A549 (cell line): Measurements from ENCODE around the gene SPAG7. TPM values are rescaled to one million over a fixed set of nuclear protein-coding genes. Genes with fewer than 3 reads are reported as not detected.

ENCODE experiments used
- ATAC-seq, 2 experiments: fragments of 200-7000 bp in 1 of 2; fragments of >200 bp in 1 of 2; cut with Nextera tagmentation in 1 of 2; cut with Tn5 transposase in 1 of 2; 3 replicates each; pipeline versions ENCODE4 v1.8.0 to v1.9.1; 2018 to 2020; ENCODE audit warnings: mild to moderate bottlenecking in 1 of 2, moderate library complexity in 1 of 2
- CTCF ChIA-PET: fragments of 300-600 bp; sonication (Branson Sonifier 250); formaldehyde crosslinking; extraction: SDS; loops from one replicate; lab custom pipeline; 2021; ENCODE audit warnings: antibody characterized with exemption, inconsistent platforms; lab: Yijun Ruan, JAX
- POLR2A ChIA-PET: fragments of 350-600 bp; formaldehyde crosslinking; extraction: SDS; loops from one replicate; lab custom pipeline; 2021; ENCODE audit warnings: antibody characterized with exemption, inconsistent platforms; lab: Yijun Ruan, JAX
- DNase-seq, 2 experiments: peaks; one replicate each; pipeline versions ENCODE4 v3.0.0 to v3.0.0-alpha.2; 2011 to 2016; ENCODE audit warnings: low read depth in 1 of 2, low spot score in 1 of 2
- FAIRE-seq: peaks from 2 replicates; lab custom pipeline; 2011; peaks lifted over from hg19 to GRCh38; lab: Jason Lieb, UNC
- H3K27ac ChIP-seq, 2 experiments: fragments of >200 bp; sonication (Bioruptor Twin); formaldehyde crosslinking; 3 replicates each; pipeline ENCODE4 v1.5.1; 2016 to 2017
- H3K4me1 ChIP-seq: fragments of >200 bp; sonication (Bioruptor Twin); formaldehyde crosslinking; 3 replicates; pipeline ENCODE4 v1.6.1; 2016
- H3K4me2 ChIP-seq: fragments of >200 bp; sonication (Bioruptor Twin); formaldehyde crosslinking; 3 replicates; pipeline ENCODE4 v1.6.1; 2016
- H3K4me3 ChIP-seq: fragments of >200 bp; sonication (Bioruptor Twin); formaldehyde crosslinking; 3 replicates; pipeline ENCODE4 v1.5.1; 2016
- H3K9me3 ChIP-seq: fragments of >200 bp; sonication (Bioruptor Twin); formaldehyde crosslinking; 3 replicates; pipeline ENCODE4 v1.6.1; 2016
- ATOH8 ChIP-seq: fragments of 250-450 bp; sonication (Bioruptor Pico); IDR thresholded peaks from 2 replicates; pipeline ENCODE4 v1.5.0; 2020; ENCODE audit warnings: low read depth, mild to moderate bottlenecking, moderate library complexity
- BCL3 ChIP-seq: fragments of >200 bp; sonication (Bioruptor Twin); formaldehyde crosslinking; IDR thresholded peaks from 3 replicates; pipeline ENCODE4 v1.6.1; 2016
- BHLHE40 ChIP-seq: IDR thresholded peaks from 2 replicates; pipeline ENCODE4 v1.6.1; 2012; ENCODE audit warnings: low read depth, low read length, inconsistent platforms
- CTCF ChIP-seq: fragments of >200 bp; sonication (Bioruptor Twin); formaldehyde crosslinking; IDR thresholded peaks from 3 replicates; pipeline ENCODE4 v1.5.1; 2016
- ESRRA ChIP-seq: fragments of 150-350 bp; IDR thresholded peaks from 2 replicates; pipeline ENCODE4 v1.6.1; 2014; ENCODE audit warnings: mild to moderate bottlenecking, low read length, borderline replicate concordance
- FOSB ChIP-seq: fragments of 250-450 bp; sonication (Bioruptor Pico); IDR thresholded peaks from 2 replicates; pipeline ENCODE4 v1.5.0; 2020; ENCODE audit warnings: mild to moderate bottlenecking, moderate library complexity
- HOXB5 ChIP-seq: fragments of 250-450 bp; sonication (Bioruptor Pico); IDR thresholded peaks from 2 replicates; pipeline ENCODE4 v1.5.0; 2020; ENCODE audit warnings: mild to moderate bottlenecking, moderate library complexity
- MAFK ChIP-seq: fragments of 450-650 bp; IDR thresholded peaks from 2 replicates; pipeline ENCODE4 v1.6.1; 2014; ENCODE audit not compliant: partially characterized antibody
- NPAS2 ChIP-seq: fragments of 250-450 bp; sonication (Bioruptor Pico); IDR thresholded peaks from 2 replicates; pipeline ENCODE4 v1.8.0; 2022; ENCODE audit warnings: mild to moderate bottlenecking, moderate library complexity, borderline replicate concordance
- NR3C1 ChIP-seq: fragments of >200 bp; sonication (Bioruptor Twin); formaldehyde crosslinking; IDR thresholded peaks from 3 replicates; pipeline ENCODE4 v1.6.1; 2017
- POLR2A ChIP-seq: IDR thresholded peaks from 2 replicates; pipeline ENCODE4 v1.6.1; 2012; ENCODE audit warnings: mild to moderate bottlenecking, low read length
- RFX5 ChIP-seq: fragments of 450-650 bp; IDR thresholded peaks from 2 replicates; pipeline ENCODE4 v1.7.1; 2014; ENCODE audit warnings: antibody characterized with exemption, mild to moderate bottlenecking, moderate library complexity
- TFCP2L1 ChIP-seq: fragments of 250-450 bp; sonication (Bioruptor Pico); IDR thresholded peaks from 2 replicates; pipeline ENCODE4 v1.5.0; 2021; ENCODE audit warnings: mild to moderate bottlenecking
- TP53 ChIP-seq: fragments of 250-450 bp; sonication (Bioruptor Pico); IDR thresholded peaks from 2 replicates; pipeline ENCODE4 v1.5.0; 2021; ENCODE audit warnings: mild to moderate bottlenecking, moderate library complexity
- USF2 ChIP-seq: fragments of 450-650 bp; IDR thresholded peaks from 2 replicates; pipeline ENCODE4 v1.6.1; 2014; ENCODE audit warnings: antibody characterized with exemption
- ZC3H11A ChIP-seq: fragments of 450-650 bp; IDR thresholded peaks from 2 replicates; pipeline ENCODE4 v1.6.1; 2014; ENCODE audit warnings: antibody characterized with exemption, mild to moderate bottlenecking
- WGBS: methylation state at CpG from one replicate; pipeline ENCODE4 v1.1.6; 2017; ENCODE audit errors: missing lambda C conversion rate; 5-methylcytosine and 5-hydroxymethylcytosine counted together
- polyA plus RNA-seq, 4 experiments: library from polyadenylated mRNA; depleted of rRNA in 3 of 4; stranded (reverse); fragments of >200 nt; fragmentation: RNase III in 1 of 4; extraction: RNeasy Plus Mini Kit Qiagen cat#74134 plus additional on column Dnase treatment in 1 of 4; gene quantifications; 2 replicates in 3 of 4; 3 replicates in 1 of 4; pipeline ENCODE4 v1.2.3, GENCODE V29; 2011 to 2017

The SPAG7 gene
- polyA plus RNA-seq, 2 of the 4 experiments (the other 2 are of a cell fraction): 94.9 to 102 TPM

GRCh38 chr17:4935650-4936049 lies 32.0 kb downstream of the SPAG7 start:
- CTCF ChIA-PET: interaction anchor here (1.0 to 2.6 kb wide), 3 partner anchors 27 to 52 kb away, joined by 3 to 14 read pairs (median 5); partner anchors contain the start of gene CAMTA2
- no peak overlapping the region for H3K27ac ChIP-seq
- no peak for TF ChIP-seq FOSB (CRISPR knock-in tag)
- no peak for TF ChIP-seq POLR2A
- TF ChIP-seq CTCF: no peak
- no peak for TF ChIP-seq TFCP2L1 (CRISPR knock-in tag)
- TF ChIP-seq ZC3H11A: no peak
- TF ChIP-seq, all 56 proteins: peak for 0
- ATAC-seq: no peak
- no peak for FAIRE-seq
- Histone ChIP-seq H3K4me3 (no peak overlapping the region), H3K9me3 (no peaks in the 10 kb centered on the region), H3K4me2 (no peak overlapping the region), H3K4me1 (peaks cover 10% of the 10 kb centered on the region)
- POLR2A ChIA-PET: interaction anchor here (0.5 to 1.8 kb wide), 2 partner anchors 32 to 177 kb away, joined by 4 to 8 read pairs; partner anchors contain the start of gene SPAG7
- DNase-seq: no peak

- POLR2A ChIA-PET: no interaction called here
- Histone ChIP-seq H3K4me1 (peaks cover 10% of the 10 kb centered on the region), H3K4me3 (no peak overlapping the region), H3K9me3 (no peaks in the 10 kb centered on the region), H3K27ac (no peak overlapping the region), H3K4me2 (no peak overlapping the region)
- FAIRE-seq (no peak), DNase-seq (no peak), ATAC-seq (peak in 1 of 2 experiments; percentile 57; a peak in 4 of 6 replicates)
- WGBS: 79% methylated on average over 14 of the region's 14 CpGs
- TF ChIP-seq POLR2A (peak; percentile 10; the same call in 1 of the 2 replicates), HOXB5 (CRISPR knock-in tag) (no peak)
- CTCF ChIA-PET: interaction anchor here (0.6 to 1.3 kb wide), 4 partner anchors 25 to 1003 kb away, joined by 3 to 4 read pairs (median 3); no protein-coding TSS in a partner anchor
Measured at GRCh38 chr17:4934173-4934979, 33.2 kb downstream of the SPAG7 start.

- Histone ChIP-seq H3K9me3 (no peaks in the 10 kb centered on the region), H3K27ac (no peak overlapping the region)
- no peak for TF ChIP-seq USF2
- TF ChIP-seq NPAS2 (CRISPR knock-in tag): no peak
- TF ChIP-seq NR3C1: no peak
- TF ChIP-seq ESRRA: no peak
- TF ChIP-seq BCL3: no peak
- no peak for TF ChIP-seq BHLHE40
- no peak for TF ChIP-seq RFX5
- TF ChIP-seq CTCF: no peak
- TF ChIP-seq ATOH8 (CRISPR knock-in tag): no peak
- TF ChIP-seq TP53 (CRISPR knock-in tag): no peak
- no peak for TF ChIP-seq MAFK
- TF ChIP-seq, all 56 proteins: peak for 0
- CTCF ChIA-PET: interaction anchor here (0.6 to 2.0 kb wide), 5 partner anchors 9 to 1002 kb away, joined by 3 to 7 read pairs (median 3); no protein-coding TSS in a partner anchor
- H3K4me2 ChIP-seq: no peak overlapping the region
- ATAC-seq (no peak), FAIRE-seq (no peak), DNase-seq (no peak)
- 93% methylated on average over 8 of the region's 16 CpGs for WGBS
- no peak overlapping the region for H3K4me3 ChIP-seq
- POLR2A ChIA-PET: no interaction called here
- peaks cover 6% of the 10 kb centered on the region for H3K4me1 ChIP-seq
Measured at GRCh38 chr17:4933646-4934045, 34.0 kb downstream of the SPAG7 start.
